WTC11 (cell line): ENCODE measurements around the gene SPATC1L.

Experiments
- CREM ChIP-seq: sonication (generic); formaldehyde crosslinking; IDR thresholded peaks from 2 replicates; pipeline ENCODE4 v1.8.1; 2022; ENCODE audit warnings: mild to moderate bottlenecking, missing genetic modification reagents, moderate library complexity
- JUN ChIP-seq: sonication (generic); formaldehyde crosslinking; IDR thresholded peaks from 2 replicates; pipeline ENCODE4 v1.8.0; 2023; ENCODE audit warnings: mild to moderate bottlenecking, missing genetic modification reagents
- RELA ChIP-seq: sonication (generic); formaldehyde crosslinking; IDR thresholded peaks from 2 replicates; pipeline ENCODE4 v1.8.1; 2022; ENCODE audit warnings: missing genetic modification reagents, mild to moderate bottlenecking, borderline replicate concordance
- SMAD3 ChIP-seq: sonication (generic); formaldehyde crosslinking; IDR thresholded peaks from 2 replicates; pipeline ENCODE4 v1.8.0; 2022; ENCODE audit warnings: missing genetic modification reagents, mild to moderate bottlenecking, borderline replicate concordance
- SOX15 ChIP-seq: fragments of 250-450 bp; sonication (Bioruptor Pico); IDR thresholded peaks from 2 replicates; pipeline ENCODE4 v1.9.0; 2021; ENCODE audit warnings: mild to moderate bottlenecking
- TF ChIP-seq, protein P1 (sequence below): sonication (generic); formaldehyde crosslinking; IDR thresholded peaks from 2 replicates; pipeline ENCODE4 v1.8.0; 2022; ENCODE audit warnings: mild to moderate bottlenecking, missing genetic modification reagents
- TF ChIP-seq, protein P2 (sequence below): fragments of 200-600 bp; IDR thresholded peaks from 2 replicates; pipeline ENCODE4 v1.8.0; 2022; ENCODE audit warnings: antibody characterized with exemption
- TF ChIP-seq, protein P3 (sequence below): sonication (generic); formaldehyde crosslinking; IDR thresholded peaks from 2 replicates; pipeline ENCODE4 v1.8.1; 2022; ENCODE audit warnings: mild to moderate bottlenecking, moderate library complexity, missing genetic modification reagents
- TF ChIP-seq, protein P4 (sequence below): sonication (generic); formaldehyde crosslinking; IDR thresholded peaks from 2 replicates; pipeline ENCODE4 v1.8.1; 2022; ENCODE audit warnings: low read depth, mild to moderate bottlenecking, moderate library complexity, missing genetic modification reagents, borderline replicate concordance
- TF ChIP-seq, protein P5 (sequence below): sonication (generic); formaldehyde crosslinking; IDR thresholded peaks from 2 replicates; pipeline ENCODE4 v1.8.1; 2023; ENCODE audit warnings: mild to moderate bottlenecking, missing genetic modification reagents, moderate library complexity

DNA sequence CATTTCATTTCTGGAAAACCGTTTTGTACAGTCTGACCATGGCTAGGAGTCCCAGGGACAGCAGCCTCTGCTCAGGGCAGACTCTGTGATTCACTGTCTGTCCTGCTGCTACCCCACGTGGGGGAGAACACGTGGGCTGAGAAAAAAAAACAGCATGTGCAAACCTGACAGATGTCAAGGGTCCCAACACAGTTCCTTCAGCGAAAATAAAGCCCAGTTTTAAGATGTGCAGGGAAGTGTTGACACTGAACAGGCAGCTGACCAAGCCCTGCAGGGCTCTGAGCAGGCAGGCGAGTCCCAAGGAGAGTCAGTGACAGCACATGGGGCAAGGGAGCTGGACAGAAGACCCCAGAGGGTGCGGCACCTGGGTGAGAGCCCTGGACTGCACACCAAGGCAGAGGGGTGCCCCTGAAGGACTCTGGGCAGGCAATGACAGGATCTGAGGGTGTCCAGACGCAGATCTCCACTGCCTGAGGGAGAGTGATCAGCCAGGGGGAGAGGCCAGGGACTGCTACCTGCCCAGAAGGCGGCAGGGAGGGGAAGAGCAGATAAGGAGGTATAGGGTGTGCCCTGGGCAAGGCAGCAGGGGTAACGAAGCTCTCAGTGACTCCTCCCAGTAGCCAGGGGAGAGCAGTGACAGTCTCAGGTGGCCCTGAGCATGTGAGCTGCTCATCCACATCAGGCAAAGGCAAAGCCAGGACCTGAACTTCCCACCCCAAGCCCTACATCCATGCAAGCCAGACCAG, 5.1 kb upstream of the SPATC1L start:
- TF ChIP-seq, protein P1, sequence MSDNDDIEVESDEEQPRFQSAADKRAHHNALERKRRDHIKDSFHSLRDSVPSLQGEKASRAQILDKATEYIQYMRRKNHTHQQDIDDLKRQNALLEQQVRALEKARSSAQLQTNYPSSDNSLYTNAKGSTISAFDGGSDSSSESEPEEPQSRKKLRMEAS (CRISPR knock-in tag), result no peak
- TF ChIP-seq, protein P2, sequence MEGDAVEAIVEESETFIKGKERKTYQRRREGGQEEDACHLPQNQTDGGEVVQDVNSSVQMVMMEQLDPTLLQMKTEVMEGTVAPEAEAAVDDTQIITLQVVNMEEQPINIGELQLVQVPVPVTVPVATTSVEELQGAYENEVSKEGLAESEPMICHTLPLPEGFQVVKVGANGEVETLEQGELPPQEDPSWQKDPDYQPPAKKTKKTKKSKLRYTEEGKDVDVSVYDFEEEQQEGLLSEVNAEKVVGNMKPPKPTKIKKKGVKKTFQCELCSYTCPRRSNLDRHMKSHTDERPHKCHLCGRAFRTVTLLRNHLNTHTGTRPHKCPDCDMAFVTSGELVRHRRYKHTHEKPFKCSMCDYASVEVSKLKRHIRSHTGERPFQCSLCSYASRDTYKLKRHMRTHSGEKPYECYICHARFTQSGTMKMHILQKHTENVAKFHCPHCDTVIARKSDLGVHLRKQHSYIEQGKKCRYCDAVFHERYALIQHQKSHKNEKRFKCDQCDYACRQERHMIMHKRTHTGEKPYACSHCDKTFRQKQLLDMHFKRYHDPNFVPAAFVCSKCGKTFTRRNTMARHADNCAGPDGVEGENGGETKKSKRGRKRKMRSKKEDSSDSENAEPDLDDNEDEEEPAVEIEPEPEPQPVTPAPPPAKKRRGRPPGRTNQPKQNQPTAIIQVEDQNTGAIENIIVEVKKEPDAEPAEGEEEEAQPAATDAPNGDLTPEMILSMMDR, result no peak
- no peak for TF ChIP-seq SOX15
- TF ChIP-seq, protein P3, sequence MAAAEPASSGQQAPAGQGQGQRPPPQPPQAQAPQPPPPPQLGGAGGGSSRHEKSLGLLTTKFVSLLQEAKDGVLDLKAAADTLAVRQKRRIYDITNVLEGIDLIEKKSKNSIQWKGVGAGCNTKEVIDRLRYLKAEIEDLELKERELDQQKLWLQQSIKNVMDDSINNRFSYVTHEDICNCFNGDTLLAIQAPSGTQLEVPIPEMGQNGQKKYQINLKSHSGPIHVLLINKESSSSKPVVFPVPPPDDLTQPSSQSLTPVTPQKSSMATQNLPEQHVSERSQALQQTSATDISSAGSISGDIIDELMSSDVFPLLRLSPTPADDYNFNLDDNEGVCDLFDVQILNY (CRISPR knock-in tag), result no peak
- TF ChIP-seq SMAD3 (CRISPR knock-in tag), result no peak
- no peak for TF ChIP-seq JUN (CRISPR knock-in tag)
- TF ChIP-seq, protein P4, sequence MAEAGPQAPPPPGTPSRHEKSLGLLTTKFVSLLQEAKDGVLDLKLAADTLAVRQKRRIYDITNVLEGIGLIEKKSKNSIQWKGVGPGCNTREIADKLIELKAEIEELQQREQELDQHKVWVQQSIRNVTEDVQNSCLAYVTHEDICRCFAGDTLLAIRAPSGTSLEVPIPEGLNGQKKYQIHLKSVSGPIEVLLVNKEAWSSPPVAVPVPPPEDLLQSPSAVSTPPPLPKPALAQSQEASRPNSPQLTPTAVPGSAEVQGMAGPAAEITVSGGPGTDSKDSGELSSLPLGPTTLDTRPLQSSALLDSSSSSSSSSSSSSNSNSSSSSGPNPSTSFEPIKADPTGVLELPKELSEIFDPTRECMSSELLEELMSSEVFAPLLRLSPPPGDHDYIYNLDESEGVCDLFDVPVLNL (CRISPR knock-in tag), result no peak
- TF ChIP-seq RELA, result no peak
- TF ChIP-seq, protein P5, sequence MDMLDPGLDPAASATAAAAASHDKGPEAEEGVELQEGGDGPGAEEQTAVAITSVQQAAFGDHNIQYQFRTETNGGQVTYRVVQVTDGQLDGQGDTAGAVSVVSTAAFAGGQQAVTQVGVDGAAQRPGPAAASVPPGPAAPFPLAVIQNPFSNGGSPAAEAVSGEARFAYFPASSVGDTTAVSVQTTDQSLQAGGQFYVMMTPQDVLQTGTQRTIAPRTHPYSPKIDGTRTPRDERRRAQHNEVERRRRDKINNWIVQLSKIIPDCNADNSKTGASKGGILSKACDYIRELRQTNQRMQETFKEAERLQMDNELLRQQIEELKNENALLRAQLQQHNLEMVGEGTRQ, result no peak
- TF ChIP-seq CREM (CRISPR knock-in tag), result no peak
